Fibroblast of pulmonary artery (primary cell): Measurements from ENCODE around the gene THSD7A.

Experiments
- DNase-seq: peaks from one replicate; pipeline ENCODE4 v3.0.0-alpha.2; 2010; ENCODE audit warnings: low read depth
- H3K4me3 ChIP-seq: replicated peaks from 2 replicates; pipeline ENCODE4 v1.5.1; 2011; ENCODE audit warnings: low read depth, mild to moderate bottlenecking, control low read depth, low read length, moderate library complexity
- TF ChIP-seq, protein P1 (sequence below): IDR thresholded peaks from 2 replicates; pipeline ENCODE4 v1.5.1; 2011; ENCODE audit warnings: mild to moderate bottlenecking, control low read depth, low read length, inconsistent platforms; ENCODE audit errors: missing control alignments

THSD7A gene

DNA sequence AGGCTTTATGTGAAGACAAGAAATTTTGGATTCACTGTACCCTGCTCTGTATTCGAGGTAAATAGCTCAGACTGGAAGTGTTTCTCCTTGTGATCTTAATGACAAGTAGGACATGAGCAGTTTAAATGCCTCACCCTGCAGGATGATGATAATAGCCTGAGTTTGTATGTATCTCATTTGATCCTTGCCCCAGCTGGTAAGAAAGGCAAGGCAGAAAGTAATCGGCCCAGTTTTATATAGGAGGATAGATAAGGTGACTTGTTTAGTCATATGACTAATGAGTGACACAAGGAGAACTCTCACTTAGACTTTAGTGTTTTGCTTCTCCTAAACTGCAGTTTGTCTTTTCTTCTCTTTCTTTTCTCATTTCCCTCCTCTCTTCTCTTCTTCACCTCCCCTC, 485.7 kb downstream of the THSD7A start:
- DNase-seq: no peak
- no peak overlapping the region for H3K4me3 ChIP-seq
- TF ChIP-seq, protein P1, sequence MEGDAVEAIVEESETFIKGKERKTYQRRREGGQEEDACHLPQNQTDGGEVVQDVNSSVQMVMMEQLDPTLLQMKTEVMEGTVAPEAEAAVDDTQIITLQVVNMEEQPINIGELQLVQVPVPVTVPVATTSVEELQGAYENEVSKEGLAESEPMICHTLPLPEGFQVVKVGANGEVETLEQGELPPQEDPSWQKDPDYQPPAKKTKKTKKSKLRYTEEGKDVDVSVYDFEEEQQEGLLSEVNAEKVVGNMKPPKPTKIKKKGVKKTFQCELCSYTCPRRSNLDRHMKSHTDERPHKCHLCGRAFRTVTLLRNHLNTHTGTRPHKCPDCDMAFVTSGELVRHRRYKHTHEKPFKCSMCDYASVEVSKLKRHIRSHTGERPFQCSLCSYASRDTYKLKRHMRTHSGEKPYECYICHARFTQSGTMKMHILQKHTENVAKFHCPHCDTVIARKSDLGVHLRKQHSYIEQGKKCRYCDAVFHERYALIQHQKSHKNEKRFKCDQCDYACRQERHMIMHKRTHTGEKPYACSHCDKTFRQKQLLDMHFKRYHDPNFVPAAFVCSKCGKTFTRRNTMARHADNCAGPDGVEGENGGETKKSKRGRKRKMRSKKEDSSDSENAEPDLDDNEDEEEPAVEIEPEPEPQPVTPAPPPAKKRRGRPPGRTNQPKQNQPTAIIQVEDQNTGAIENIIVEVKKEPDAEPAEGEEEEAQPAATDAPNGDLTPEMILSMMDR: no peak

DNA sequence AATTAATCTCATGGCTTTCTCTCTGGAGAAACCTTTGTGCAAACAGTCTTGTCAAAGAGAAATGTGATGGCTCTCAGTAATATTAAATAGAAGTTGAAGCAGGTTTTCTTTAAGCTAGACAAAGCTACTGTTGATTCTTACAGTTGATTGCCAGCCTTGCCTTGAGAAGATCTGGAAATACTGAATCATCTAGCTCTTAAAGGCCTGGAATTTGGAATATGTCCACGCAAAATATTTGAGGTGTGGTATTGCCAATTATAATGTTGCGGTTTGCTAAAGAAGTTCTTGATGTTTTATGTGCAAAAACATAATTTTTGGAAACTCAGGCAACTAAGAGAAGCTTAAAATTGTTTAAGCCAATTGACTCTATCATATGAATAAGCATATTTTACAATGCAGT, 486.4 kb downstream of the THSD7A start:
- DNase-seq: peak; percentile 10
- TF ChIP-seq, protein P1: no peak

DNA sequence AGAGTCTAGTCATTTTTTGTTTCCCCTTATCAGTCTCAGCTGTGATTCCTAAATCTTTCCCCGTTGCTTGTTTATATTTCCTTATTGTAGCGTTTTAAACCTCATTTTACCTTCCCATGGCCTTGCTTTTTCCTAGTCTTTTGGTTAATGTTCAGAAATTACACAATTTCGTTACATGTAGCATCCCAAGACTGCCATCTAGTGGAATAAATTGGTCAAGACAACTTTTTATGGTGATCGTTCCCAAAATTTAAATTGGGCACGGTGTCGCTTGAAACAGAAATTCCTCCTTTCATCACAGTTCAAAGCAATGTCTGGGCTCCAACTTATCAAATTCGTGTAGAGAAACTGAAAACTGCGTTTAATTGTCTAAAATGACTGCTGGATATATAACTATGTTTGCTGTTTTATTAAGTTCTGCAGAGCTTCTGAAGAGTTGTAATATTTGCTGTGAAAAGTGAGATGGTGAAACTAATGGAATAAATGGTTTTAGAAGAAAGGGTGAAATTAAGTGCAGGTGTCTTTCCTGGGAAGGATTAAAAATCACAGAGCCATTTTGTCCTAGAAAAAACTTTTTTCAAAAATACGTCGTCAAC, 488.1 kb downstream of the THSD7A start:
- H3K4me3 ChIP-seq: no peak overlapping the region
- TF ChIP-seq, protein P1: peak; percentile 75
- peak; percentile 63 for DNase-seq

More for the DNA sequence above, 486.4 kb downstream of the THSD7A start:
- no peak overlapping the region for H3K4me3 ChIP-seq

DNA sequence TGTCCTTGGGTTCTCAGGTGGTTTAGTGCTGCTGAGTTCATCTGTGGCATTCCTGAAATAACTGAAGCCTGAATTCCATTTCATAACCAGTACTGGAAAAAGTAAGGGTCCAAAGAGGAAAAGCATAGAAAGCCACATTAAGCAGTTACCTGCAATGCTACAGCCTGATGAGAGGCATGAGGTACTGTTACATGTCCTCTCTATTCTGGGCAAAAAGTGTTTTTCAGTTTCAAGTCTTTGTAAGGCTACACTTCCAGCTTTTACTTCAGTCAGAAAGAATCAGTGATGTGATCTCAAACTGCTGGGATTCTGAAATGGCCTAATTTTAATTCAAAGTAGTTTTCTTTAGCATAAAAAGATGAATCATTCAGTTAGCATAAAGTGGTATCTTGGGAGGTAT, 488.9 kb downstream of the THSD7A start:
- TF ChIP-seq, protein P1: no peak
- DNase-seq: no peak
- H3K4me3 ChIP-seq: no peak overlapping the region

DNA sequence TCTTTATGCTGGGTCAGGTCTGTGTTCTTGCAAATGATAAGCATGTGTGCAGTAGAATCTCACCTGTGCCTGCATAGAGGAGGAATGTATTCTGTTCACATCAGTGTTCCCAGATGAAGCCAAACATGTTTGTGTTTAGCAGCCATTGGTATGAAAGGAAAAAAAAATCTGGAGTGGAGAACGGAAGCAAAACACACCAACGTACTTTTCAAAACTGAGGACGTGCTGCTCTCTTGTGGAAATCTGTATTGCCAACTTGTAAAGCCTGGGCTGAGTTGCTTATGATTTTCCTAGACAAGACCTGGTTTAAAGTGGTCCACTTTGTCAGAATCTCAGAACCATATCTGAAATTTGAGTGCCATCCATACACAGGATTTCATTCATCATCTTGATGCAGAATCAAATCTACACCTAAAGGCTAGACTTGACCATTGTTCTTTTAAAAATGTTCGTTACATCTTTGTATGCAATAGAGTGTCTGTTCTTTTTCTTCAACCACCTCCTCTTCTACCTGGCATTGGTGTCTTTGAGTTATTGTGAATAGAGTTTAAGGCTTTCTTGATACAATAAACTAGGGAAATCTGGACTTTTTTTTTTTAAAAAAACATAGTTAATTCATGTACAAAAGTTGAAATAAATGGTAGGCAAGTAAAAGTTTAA, 490.6 kb downstream of the THSD7A start:
- TF ChIP-seq, protein P1: peak; percentile 35
- peak; percentile 52 for DNase-seq
- H3K4me3 ChIP-seq: no peak overlapping the region

DNA sequence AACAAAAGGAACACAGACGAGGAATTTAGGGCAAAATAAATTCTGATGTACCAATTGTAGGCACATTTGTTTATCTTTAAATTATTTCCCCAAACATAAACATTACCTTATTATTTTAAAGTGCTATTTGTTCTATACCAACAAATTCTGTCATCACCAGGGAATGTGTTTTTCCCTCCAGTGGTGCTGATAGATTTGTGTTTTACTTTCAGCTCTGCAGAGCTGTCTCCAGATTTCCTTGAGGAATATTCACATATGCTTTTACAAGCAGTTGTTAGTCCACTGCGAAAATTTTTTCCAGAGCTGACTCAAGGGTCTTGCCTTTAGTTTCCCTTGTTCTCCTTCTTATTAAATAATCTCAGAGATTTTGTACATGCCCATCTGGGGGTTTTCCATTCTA, 495.6 kb downstream of the THSD7A start:
- no peak for DNase-seq
- H3K4me3 ChIP-seq: no peak overlapping the region
- TF ChIP-seq, protein P1: no peak

DNA sequence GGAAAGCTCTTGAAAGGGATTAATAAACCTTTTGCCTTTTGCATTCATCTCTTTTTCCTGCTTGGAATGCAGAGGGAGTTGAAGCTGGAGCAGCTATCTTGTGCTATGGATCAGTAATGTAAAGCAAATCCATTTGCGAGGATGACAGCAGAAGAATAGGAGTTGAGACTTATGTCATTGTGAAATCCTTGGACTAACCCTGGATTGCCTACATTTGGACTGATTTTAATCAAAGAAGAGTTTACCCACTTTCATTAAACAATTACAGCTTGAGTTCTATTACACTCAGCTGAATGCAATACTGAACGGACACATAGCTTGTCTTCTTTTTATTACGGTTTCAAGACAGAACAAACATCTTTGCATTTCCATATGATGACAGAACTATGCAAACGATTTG, 496.1 kb downstream of the THSD7A start:
- TF ChIP-seq, protein P1: no peak
- H3K4me3 ChIP-seq: no peak overlapping the region
- no peak for DNase-seq
